HL-60/S4 treated with phorbol 12-myristate 13-acetate at 8.2 ng/mL for 4 days and 3 days (cell line): Measurements from ENCODE around the gene TTC39B.

Experiments
- in situ Hi-C: fragments of 300-500 bp; cut with MboI; formaldehyde crosslinking; loops from 2 replicates; pipeline ENCODE4 v1.15.0; 2022; ENCODE audit warnings: low sequenced_read_pairs

TTC39B gene

DNA sequence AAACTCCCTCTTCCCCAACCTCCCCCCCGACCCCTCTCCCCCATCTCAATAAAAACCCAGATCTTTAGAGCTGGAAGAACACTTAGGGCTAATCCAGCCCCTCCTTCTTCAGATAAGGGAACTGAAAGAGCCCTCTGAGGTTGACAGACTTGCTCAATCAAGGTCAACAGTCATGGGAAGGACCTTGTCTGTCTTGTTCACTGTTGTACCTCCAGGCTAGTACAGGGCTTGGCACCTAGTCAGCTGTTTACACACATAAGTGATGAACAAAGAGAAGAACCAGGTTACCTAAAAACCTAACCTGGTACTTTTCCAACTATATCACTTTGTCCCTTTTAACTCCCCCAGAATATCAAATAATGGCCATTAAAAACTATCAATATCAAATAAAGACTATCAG lies 2.4 kb downstream of the TTC39B start:
- in situ Hi-C loops = no loop called here

GRCh38 chr9:15300218-15300617 lies 6.8 kb downstream of the TTC39B start:
- in situ Hi-C loops = no loop called here

DNA sequence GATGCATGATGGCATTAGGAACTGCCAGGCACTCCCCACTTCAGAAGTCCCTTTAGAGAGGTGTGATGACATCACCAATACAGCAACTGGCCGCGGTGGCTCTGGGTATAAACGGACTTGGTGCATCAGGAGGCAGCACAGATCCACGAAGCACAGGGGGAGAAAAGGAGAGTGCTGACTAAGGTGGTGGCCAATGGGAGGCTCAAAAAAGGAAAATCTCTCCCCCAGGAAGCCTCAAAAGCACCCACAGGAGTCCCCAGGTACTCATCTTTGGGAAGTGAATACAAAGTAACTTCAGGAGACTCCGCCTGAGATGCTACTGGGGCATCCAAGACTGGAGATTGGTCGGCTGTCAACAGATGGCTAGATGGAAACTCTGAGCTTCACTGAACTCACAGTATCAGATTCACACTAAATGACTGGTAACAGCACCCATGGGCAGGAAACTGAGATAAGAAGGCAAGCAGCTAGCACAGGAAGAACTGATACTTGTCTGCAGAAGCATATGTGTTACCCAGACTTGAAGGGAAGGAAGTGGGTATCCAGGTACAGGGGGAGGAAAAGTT lies 7.6 kb downstream of the TTC39B start:
- in situ Hi-C loops = no loop called here

GRCh38 chr9:15298362-15298761 lies 8.7 kb downstream of the TTC39B start:
- in situ Hi-C loops = no loop called here

GRCh38 chr9:15295761-15296405 lies 11.1 kb downstream of the TTC39B start:
- in situ Hi-C loops = no loop called here

- in situ Hi-C loops = no loop called here
These were observed 12.4 kb downstream of the TTC39B start for GRCh38 chr9:15294604-15295003.

DNA sequence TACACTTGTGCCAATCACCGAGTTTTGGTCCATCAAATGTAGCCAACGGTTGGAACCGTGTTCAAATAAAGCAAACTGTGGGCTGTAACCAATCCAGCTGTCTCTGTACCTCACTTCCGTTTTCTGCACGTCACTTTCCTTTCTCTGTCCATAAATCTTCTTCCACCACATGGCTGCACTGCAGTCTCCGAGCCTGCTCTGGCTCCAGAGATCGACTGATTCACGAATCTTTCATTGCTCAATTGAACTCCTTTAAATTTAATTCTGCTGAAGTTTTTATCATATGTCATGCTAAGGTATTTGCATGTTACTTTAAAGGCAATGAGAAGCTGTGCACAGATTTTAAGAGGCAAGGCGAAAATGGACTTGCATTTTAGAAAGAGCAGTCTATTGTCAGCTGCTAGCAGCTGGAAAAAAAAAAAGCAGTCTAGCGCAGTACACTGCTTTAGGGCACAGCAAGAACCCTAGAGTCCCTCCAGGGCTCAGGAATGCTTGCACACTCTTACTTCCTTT lies 13.2 kb downstream of the TTC39B start:
- in situ Hi-C loops = no loop called here

DNA sequence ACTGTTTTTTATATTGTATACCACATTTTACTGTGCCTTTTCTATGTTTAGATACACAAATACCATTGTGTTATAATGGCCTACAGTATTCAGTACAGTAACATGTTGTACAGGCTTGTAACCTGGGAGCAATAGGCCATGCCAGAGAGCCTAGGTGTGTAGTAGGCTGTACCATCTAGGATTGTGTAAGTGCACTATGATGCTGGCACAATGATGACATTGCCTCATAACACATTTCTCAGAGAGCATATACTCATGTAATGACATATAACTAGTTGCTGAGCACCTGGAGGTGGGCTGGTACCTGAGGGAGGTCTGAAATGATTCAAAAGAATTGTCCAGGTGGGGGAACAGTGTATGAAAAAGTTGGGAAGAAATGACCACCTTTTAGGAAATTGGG lies 13.9 kb downstream of the TTC39B start:
- in situ Hi-C loops = no loop called here

DNA sequence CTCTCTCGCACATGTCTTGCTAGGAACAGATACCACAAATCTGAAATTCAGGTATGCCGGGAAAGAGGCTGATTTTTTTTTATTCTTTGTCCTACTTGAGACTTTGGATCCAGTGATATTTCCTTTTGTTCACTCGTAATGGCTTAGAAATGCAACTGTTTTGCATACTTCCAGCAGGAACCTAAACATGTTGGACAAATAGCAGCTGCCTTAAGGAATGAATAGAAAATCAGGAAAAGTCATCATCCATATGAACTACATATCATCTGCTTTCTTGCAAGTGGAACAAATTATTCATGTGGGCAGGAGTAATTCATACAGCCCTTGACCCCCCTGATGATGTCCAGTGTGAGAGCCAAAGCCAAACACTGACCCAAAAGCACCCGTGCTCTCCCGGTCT lies 17.4 kb downstream of the TTC39B start:
- in situ Hi-C loops = no loop called here

- in situ Hi-C loops = no loop called here
These were observed 19.7 kb downstream of the TTC39B start for GRCh38 chr9:15287309-15287708.

DNA sequence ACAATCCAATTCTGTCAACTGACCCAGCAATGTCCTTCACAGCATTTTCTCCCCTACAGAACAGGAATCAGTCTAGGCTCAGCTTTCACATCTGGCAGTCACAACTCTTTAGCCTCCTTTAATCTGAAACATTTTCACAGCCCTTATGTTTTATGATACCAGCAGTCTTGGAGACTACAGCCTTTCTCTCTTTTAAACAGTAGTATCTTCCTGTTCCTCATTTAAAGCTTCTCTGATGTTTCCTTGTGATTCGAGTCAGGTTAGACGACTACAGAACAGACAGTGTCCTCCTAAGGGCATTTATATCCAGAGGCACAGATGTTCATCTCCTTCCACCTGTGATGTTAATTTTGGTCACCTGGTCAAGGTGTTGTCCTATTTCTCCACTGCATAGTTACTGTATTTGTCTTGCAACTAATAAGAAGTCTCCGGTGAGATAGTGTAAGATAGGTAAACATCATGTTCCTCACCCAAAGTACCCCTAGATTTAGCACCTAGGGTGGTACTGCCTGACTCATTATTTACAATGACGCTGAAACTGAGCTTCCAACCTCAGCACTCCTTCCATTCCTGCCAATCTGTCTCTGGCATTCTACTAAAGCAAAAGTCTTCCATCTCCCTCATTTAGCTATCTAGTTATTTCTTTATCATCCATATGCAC lies 20.7 kb downstream of the TTC39B start:
- in situ Hi-C loops = no loop called here

- in situ Hi-C loops = no loop called here
These were observed 24.3 kb downstream of the TTC39B start for GRCh38 chr9:15282567-15283285.

GRCh38 chr9:15280647-15281046 lies 26.4 kb downstream of the TTC39B start:
- in situ Hi-C loops = no loop called here

DNA sequence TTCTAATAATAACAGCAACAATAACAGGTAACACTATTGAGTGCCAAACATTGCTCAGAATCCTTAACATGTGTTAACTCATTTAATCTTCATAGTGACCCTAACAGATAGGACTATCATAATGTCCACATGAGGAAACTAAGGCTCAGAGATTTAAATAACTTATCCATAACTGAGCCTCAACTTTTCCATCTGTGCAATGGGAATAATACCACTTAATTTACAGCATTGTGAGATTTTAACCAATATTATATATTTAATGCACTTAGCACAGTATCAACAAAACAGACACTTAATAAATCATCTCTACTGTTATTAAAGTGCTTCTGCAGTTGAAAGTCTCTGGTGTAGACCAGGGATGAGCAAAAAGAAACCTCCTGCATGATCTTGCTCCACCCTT lies 28.2 kb downstream of the TTC39B start:
- in situ Hi-C loops = no loop called here

- in situ Hi-C loops = no loop called here
These were observed 28.8 kb downstream of the TTC39B start for GRCh38 chr9:15278091-15278687.

GRCh38 chr9:15277400-15278090 lies 29.5 kb downstream of the TTC39B start:
- in situ Hi-C loops = no loop called here

DNA sequence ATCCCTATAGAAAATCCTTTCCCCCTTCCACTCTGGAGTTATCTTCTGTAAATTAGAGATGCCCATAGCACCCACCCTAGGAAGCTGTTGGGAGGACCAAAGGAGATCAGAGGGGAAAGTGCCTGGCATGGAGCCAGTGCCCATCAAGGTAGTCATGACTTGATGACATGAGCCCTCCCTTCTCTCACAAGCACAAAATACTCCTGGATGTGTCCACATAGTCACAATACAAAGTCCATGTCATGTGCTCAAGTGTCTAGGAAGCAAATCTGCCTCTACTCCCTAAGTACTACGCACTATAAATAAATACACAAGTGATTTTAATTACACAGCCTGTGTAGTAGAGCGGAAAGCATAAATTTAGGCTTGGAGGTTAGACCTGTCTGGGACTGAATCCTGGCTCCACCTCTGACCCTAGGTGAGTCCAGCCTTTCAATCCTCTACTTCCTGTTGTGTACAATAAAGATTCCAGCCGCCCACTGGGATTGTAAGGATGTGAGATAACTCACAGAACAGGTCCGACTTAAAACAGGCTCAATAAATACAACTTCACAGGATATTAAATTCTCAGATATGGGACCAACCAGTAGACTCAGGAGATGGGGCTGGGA lies 30.6 kb downstream of the TTC39B start:
- in situ Hi-C loops = no loop called here

DNA sequence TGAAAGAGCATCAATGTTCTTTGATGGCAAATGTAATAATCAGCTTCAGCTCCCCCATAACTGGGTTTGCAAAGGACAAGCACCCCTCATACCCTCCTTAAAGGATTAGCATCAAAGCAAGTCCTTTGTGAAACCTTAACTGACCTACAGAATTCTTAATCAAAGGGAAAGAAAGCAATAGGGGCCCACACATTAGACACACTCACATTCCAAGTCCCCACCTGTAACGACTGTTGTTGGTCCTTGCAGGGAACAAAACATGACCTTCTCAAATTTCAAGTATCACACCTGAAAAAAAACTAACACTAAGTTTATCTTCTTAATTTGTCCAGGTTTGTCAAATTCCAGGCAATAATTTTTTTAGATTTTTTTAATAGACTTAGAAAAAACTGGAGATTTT lies 32.6 kb downstream of the TTC39B start:
- in situ Hi-C loops = no loop called here

DNA sequence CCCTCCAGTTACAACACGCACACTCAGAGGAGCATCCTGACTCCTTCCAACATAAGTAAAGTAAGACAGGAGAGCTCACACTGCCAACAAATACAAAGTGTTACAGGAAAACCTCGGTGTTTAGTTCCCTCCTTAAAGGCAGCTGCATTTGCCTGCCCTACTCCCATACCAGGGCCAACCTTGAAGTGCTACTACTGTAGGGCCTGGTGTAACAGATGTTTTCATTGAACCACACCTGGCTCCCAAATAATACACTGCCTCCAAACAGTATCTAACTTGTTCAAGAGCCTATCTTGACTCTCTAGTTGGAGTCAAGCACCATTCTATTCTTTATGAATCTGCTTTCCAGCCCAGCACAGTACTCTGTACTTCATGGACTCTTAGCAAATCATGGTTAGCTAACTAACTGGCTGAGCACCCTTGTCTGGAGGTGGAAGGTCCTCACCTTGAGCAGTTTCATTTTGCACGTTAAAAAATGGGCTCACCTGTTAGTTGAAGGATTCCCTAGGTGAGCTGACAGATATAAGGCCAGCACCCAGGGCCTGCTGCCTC lies 34.6 kb downstream of the TTC39B start:
- in situ Hi-C loops = no loop called here

GRCh38 chr9:15271403-15271802 lies 35.6 kb downstream of the TTC39B start:
- in situ Hi-C loops = no loop called here
